GM12801 (cell line): ENCODE results near the gene NAMPT.

Experiments used
- TF ChIP-seq, protein P1 (sequence below): IDR thresholded peaks from one replicate; pipeline ENCODE4 v1.5.1; 2011; ENCODE audit warnings: control low read depth; ENCODE audit not compliant: insufficient read length; ENCODE audit errors: extremely low read depth

The NAMPT gene

DNA sequence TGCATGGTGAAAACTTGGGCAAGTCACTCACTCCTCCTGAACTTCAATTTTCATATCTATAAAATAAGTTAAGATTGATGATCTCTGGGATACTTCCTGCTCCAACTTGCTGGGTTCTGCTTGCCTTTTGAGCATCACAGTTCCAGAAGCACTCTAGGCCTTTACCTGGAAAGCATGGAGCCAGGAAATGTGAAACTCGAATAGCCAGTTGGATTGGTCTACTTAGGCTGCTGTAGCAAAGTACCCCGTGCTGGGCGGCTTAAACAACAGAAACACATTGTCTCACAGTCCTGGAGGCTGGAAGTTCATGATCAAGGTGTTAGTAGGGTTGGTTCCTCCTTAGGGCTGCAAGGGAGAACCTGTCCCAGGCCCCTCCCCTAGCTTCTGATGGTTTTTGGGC is 64.5 kb downstream of the NAMPT start:
- TF ChIP-seq, protein P1, sequence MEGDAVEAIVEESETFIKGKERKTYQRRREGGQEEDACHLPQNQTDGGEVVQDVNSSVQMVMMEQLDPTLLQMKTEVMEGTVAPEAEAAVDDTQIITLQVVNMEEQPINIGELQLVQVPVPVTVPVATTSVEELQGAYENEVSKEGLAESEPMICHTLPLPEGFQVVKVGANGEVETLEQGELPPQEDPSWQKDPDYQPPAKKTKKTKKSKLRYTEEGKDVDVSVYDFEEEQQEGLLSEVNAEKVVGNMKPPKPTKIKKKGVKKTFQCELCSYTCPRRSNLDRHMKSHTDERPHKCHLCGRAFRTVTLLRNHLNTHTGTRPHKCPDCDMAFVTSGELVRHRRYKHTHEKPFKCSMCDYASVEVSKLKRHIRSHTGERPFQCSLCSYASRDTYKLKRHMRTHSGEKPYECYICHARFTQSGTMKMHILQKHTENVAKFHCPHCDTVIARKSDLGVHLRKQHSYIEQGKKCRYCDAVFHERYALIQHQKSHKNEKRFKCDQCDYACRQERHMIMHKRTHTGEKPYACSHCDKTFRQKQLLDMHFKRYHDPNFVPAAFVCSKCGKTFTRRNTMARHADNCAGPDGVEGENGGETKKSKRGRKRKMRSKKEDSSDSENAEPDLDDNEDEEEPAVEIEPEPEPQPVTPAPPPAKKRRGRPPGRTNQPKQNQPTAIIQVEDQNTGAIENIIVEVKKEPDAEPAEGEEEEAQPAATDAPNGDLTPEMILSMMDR = no peak

DNA sequence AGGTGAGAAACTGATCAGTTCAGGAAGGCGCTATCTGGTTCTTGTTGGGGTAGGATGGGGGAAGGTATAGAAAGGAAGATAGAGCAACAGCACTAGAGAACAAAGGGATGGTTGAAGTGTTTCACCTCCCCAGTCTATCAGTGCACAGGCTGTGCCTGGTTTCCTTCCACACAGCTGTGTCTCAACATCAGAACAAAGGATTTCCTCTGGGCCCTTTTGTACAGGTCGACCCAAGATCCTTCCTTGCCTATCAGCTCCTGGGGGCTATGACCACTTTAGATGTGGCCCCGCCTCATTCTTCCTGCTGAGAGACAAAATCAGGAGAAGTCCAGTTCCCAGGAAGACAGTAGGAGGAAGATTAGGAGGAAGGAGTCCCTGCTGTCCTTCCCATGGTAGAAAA is 65.6 kb downstream of the NAMPT start:
- TF ChIP-seq, protein P1 = no peak

DNA sequence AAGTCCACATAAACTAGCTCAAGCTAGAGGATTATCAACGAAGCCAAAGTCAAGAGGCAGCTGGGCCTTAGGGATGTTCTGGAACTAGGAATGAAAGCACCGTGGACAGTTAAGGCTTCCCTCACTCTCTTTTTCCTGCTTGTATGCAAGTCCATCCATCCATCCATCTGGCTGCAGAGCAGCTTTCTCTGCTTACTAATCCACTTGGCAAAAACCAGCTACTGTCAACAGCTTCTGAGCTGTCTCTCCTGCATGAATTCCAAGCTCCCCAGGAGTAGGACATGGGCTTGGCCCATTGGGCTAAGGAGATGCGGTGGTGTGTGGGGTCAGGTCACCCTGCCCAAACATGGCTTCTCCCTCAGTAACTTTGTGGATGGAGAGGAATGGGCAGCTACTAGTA is 66.2 kb downstream of the NAMPT start:
- TF ChIP-seq, protein P1 = no peak

DNA sequence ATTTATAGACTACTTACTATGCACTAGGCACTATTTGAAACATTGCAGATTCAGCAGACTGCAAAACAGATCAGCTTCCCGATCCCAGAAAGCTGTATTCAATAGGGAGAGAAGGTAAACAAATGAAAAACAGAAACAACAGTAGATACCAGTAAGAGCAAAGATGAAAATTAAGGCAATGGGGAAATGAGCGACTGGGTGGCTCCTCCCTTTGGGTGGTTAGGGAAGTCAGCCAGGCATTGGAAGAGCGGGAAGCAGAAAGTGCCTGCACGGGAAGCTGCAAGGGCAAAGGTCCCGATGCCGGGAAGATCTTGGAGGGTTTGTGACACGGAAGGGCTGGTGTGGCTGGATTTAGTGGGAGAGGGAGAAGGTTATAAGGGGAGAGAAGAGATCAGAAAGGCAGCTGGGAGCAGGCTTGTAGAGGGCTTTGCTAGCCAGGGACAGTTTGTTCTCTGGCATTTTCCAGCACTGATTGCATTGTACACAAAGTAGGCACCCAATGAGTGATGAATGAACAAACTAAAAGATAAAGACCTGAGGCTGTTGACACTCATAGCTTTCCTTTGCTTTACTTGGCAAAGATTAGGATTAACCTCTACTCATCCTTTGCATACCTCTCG is 67.8 kb downstream of the NAMPT start:
- TF ChIP-seq, protein P1 = no peak

DNA sequence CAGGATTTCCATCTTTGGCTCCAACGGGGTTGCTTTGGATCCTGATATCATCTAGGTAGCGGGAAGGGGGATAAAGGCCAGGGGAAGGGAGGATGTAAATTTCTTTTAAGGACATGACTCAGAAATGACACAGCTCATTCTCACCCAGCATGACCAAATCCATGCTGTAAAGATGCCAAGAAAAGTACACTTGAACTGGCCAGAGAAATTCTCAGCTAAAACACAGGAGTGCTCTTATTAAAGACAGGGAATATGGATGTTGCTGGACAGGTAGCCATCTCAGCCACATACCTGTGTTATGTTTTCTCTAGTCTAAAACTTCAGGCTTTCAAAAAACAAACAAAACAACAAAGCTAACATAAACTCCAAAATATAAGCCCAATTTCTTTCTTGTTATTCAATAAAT is 68.3 kb downstream of the NAMPT start:
- TF ChIP-seq, protein P1 = no peak

DNA sequence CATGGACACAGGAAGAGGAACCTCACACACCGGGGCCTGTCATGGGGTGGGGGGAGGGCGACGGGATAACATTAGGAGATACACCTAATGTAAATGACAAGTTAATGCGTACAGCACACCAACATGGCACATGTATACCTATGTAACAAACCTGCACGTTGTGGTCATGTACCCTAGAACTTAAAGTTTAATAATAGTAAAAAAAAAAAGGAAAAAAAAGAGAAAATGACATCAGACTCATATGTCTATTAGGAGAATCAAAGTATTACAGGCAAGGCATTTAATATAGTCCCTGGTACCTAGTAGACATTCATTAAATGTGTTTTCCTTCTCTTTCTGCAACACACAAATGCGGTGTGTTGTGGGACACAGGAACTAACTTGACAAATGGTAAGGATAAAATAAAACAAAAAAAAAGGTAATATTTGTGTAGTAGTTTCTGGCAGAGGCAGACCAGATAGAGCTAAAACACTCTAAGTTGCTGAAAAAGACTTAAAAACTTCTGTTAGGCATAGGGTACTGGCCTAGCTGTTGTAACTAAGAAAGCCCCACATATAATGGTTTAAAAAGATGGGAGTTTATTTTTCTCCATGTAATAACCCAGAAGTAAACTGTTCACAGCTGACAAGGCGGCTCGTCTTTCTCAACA is 68.8 kb downstream of the NAMPT start:
- TF ChIP-seq, protein P1 = no peak

DNA sequence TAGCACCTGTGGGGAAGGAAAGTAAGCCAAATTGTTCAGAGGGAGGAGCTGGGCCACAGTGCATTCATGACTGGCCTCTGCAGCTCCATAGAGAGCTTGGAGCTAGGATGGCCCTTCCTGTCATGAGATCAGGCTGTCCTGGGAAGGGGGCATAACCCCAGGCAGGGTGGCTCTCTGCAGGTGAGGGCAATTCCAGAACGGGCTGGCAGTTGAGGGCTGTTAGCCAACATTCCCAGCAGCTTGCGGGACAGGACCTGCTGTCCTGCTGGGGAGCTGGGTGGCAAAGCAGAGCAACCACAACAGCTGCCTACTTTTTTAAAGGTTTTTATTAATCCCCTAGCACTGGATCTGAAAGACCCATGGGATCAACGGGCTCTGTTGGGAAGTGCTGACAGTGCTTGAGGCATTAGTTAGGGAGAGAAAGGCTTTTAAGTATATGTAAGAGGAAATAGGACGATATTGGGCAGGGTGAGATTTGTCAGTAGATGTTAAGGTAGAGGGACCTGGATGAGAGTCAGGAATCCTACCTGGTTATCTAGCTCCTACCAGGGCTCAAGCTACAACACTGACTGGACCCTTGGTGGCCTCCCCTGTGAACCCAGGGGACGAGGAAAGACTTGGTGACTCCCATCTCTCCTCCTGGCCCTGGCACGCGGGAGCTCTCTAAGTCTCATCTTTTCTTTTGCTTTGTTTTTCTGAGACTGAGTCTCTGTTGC is 77.8 kb downstream of the NAMPT start:
- TF ChIP-seq, protein P1 = no peak
